ENCODE results near the gene PCBD2. TPM values are rescaled to one million over a fixed set of nuclear protein-coding genes. Genes with fewer than 3 reads are reported as not detected.

PCBD2 gene
- polyA plus RNA-seq, 3 donors = 9.0 to 12.6 (median 9.0) TPM

GRCh38 chr5:134932508-134932907 lies 27.6 kb downstream of the PCBD2 start:
- Histone ChIP-seq H3K4me2 (replicated peaks; ENCODE audit: extremely low read depth, low read length, poor library complexity, severe bottlenecking) (no peak overlapping the region), H3K4me1 (ENCODE audit: control insufficient read depth in 1 of 2, insufficient read depth in 2 of 2, low read length in 2 of 2) (no peaks in the 10 kb centered on the region), H4K20me1 (ENCODE audit: insufficient read depth, low read length) (no peaks in the 10 kb centered on the region), H3K4me3 (replicated peaks in 1 of 3; ENCODE audit: low read depth in 2 of 3, low read length in 3 of 3) (no peak overlapping the region), H3K27me3 (ENCODE audit: control insufficient read depth in 2 of 2, insufficient read depth in 2 of 2, low read length in 2 of 2) (no peaks in the 10 kb centered on the region), H3K27ac (ENCODE audit: low read depth in 1 of 2, low read length in 2 of 2) (no peak overlapping the region), H3K36me3 (replicated peaks in 1 of 2; ENCODE audit: control insufficient read depth in 1 of 2, insufficient read depth in 2 of 2, low read length in 2 of 2) (peaks cover 0 to 58% of the 10 kb centered on the region in 2 donors), H3K9me3 (replicated peaks in 1 of 2; ENCODE audit: control insufficient read depth in 1 of 2, insufficient read depth in 1 of 2, low read length in 2 of 2) (no peaks in the 10 kb centered on the region), H3K9ac (ENCODE audit: insufficient read depth, low read length, poor library complexity, severe bottlenecking) (no peak overlapping the region), H3K79me2 (ENCODE audit: insufficient read depth, low read length) (no peaks in the 10 kb centered on the region), H2AFZ (ENCODE audit: insufficient read depth, low read depth, low read length, poor library complexity, severe bottlenecking) (no peak overlapping the region)
- TF ChIP-seq CTCF (IDR thresholded peaks at IDR 0.05) = no peak
- H3K9me3 Mint-ChIP-seq = no peaks in the 10 kb centered on the region
- H3K4me1 Mint-ChIP-seq = no peaks in the 10 kb centered on the region
- H3K4me3 Mint-ChIP-seq = no peak overlapping the region
- WGBS (ENCODE audit: insufficient coverage) = 100% methylated on average over 2 of the region's 3 CpGs
- no peak for DNase-seq
- H3K36me3 Mint-ChIP-seq = peaks cover 46 to 60% of the 10 kb centered on the region in 2 donors
- intact Hi-C loops (cut with micrococcal nuclease) = no loop called here
- H3K27me3 Mint-ChIP-seq (ENCODE audit: low read depth in 3 of 3) = no peaks in the 10 kb centered on the region
- no peak overlapping the region for H3K27ac Mint-ChIP-seq

GRCh38 chr5:134934202-134934601 lies 29.3 kb downstream of the PCBD2 start:
- H3K9me3 Mint-ChIP-seq = no peaks in the 10 kb centered on the region
- intact Hi-C loops (cut with micrococcal nuclease) = no loop called here
- no CpG with 5 or more reads among the region's 5 CpGs for WGBS (ENCODE audit: insufficient coverage)
- Histone ChIP-seq H3K27ac (ENCODE audit: low read depth in 1 of 2, low read length in 2 of 2) (no peak overlapping the region), H3K4me2 (replicated peaks; ENCODE audit: extremely low read depth, low read length, poor library complexity, severe bottlenecking) (no peak overlapping the region), H2AFZ (ENCODE audit: insufficient read depth, low read depth, low read length, poor library complexity, severe bottlenecking) (no peak overlapping the region), H3K79me2 (ENCODE audit: insufficient read depth, low read length) (no peaks in the 10 kb centered on the region), H3K4me1 (ENCODE audit: control insufficient read depth in 1 of 2, insufficient read depth in 2 of 2, low read length in 2 of 2) (no peaks in the 10 kb centered on the region), H3K4me3 (replicated peaks in 1 of 3; ENCODE audit: low read depth in 2 of 3, low read length in 3 of 3) (no peak overlapping the region), H3K27me3 (ENCODE audit: control insufficient read depth in 2 of 2, insufficient read depth in 2 of 2, low read length in 2 of 2) (no peaks in the 10 kb centered on the region), H4K20me1 (ENCODE audit: insufficient read depth, low read length) (no peaks in the 10 kb centered on the region), H3K9ac (ENCODE audit: insufficient read depth, low read length, poor library complexity, severe bottlenecking) (no peak overlapping the region), H3K36me3 (replicated peaks in 1 of 2; ENCODE audit: control insufficient read depth in 1 of 2, insufficient read depth in 2 of 2, low read length in 2 of 2) (peaks cover 2 to 67% of the 10 kb centered on the region in 2 donors), H3K9me3 (replicated peaks in 1 of 2; ENCODE audit: control insufficient read depth in 1 of 2, insufficient read depth in 1 of 2, low read length in 2 of 2) (no peaks in the 10 kb centered on the region)
- TF ChIP-seq CTCF (IDR thresholded peaks at IDR 0.05) = no peak
- H3K4me3 Mint-ChIP-seq = no peak overlapping the region
- no peaks in the 10 kb centered on the region for H3K4me1 Mint-ChIP-seq
- H3K27me3 Mint-ChIP-seq (ENCODE audit: low read depth in 3 of 3) = no peaks in the 10 kb centered on the region
- DNase-seq = no peak
- no peak overlapping the region for H3K27ac Mint-ChIP-seq
- peaks cover 58 to 63% of the 10 kb centered on the region in 2 donors for H3K36me3 Mint-ChIP-seq

Measured in CD14-positive monocyte (primary cell).